IPS DF 19.7 (cell line): ENCODE data around the gene SMARCA2.

Experiments used
- DNase-seq: peaks from one replicate; pipeline ENCODE4 v3.0.0-alpha.2; 2013; ENCODE audit warnings: low read depth, low spot score

SMARCA2 gene

DNA sequence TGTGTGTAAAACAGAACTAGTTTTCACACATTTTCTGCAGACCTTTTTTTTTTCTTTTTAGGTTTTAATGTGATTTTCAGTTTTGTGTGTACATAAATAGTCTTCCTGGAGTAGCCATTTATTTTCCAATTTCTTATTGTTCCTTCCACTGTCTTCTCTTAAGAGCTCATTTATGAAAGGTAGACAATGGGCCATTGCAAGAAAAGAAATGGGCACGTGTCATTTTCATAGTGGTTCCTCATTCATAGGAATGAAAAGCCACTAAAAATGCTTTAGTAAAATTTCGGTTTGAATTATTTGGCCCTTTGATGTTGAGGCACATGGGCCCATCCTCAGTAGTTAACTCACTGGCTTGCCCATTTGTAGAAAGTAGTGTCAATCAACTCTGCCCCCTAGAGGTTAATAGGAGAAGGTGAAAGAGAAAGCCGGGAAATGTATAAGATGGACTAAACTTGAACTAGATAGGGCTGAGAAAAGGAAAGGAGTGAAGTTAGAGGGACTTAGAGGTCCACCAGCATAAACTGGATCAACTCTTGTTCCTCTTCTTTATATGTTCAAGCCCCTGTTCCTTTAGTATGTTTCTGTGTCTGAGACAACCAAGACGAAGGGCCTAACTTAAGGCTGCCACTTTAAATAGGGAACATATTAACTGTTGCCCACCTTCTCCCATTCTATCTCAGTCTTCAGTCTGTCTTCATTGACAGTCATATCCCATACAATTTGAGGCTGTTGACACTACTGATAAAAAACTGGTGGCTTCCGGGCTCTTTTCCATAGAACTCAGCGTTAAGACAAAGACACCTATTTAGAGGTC, 72.6 kb downstream of the SMARCA2 start:
- DNase-seq, result peak; percentile 20

DNA sequence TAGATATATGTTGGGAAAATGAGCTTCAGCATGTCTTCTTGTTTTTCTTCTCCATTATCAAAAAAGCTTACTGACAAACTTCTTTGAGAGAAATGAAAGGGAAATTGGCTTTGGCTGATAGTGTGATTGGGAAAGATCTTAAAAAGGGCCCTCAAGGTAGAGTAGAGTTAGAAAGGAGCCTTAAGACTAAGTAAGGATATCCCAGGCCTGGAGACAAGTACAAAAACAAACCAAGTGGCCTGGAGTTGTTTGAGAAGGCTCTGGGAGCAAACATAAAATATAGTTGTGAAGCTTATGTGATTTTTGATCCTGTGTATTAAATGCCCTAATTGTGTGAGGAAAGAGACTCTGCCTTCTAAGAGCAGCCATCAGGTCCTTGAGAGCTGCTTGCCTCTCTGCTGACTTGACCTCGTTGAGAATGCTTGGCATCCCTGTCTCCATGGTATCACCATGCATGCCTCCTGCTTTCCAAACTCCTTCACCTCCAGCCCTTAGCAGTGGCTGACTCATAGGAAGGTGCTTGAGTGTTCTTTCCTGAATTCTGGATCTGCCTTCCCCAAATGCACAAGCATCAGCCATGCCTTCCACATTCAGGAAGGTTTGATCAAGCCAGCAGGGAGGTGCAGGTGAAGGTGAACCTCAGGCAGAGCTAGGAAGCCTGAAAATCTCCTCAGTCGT, 78.9 kb downstream of the SMARCA2 start:
- peak; percentile 40 for DNase-seq

DNA sequence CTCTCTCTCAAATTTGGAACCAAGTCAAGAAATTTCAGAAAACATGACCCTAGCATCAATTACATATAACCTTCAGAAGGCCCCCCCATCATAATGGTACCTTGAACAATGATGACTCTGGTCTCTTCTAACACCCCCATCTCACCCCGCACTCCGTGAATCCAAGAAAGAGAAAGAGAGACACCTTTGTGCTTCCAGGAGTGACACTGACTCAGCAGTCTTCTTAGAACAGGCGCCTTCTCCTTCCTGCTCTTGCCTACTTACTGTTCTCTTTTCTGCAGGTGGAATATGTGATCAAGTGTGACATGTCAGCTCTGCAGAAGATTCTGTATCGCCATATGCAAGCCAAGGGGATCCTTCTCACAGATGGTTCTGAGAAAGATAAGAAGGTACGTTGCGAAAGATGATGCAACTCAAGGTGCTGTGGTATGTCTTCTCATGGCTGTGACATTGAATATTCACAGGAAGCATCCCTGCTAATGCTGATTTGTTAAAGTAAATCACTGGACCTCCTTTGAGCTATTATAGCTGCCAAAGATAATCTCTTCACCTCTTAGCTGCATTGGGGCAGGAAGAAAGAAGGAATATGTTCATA, 81.3 kb downstream of the SMARCA2 start:
- no peak for DNase-seq

- no peak for DNase-seq
Observed at GRCh38 chr9:2106666-2107065, 91.5 kb downstream of the SMARCA2 start.

- no peak for DNase-seq
Observed at GRCh38 chr9:2107906-2108451, 92.8 kb downstream of the SMARCA2 start.

- no peak for DNase-seq
Observed at GRCh38 chr9:2109069-2109650, 94.0 kb downstream of the SMARCA2 start.

GRCh38 chr9:2110036-2110435, 94.9 kb downstream of the SMARCA2 start:
- DNase-seq, result no peak

GRCh38 chr9:2116073-2116472, 100.9 kb downstream of the SMARCA2 start:
- peak; percentile 12 for DNase-seq

DNA sequence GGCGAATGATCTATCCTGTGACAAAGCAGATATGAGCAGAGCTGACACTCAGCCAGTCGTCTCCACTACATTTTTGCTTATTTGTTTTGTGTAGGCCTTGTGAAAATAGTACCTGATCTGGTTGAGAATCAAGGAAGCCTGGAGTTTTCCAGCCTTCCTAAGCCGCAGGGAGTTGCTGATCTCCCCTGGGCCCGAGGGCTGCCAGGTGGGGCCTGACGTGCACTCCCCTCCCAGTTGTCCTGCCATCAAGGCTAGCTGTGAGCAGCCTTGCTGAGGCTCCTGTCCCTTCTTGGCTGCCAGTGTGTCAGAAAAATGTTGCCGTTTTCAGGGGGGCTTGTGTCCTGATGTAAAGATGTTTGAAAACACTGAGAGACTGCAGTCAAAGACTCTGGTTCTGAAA, 102.4 kb downstream of the SMARCA2 start:
- DNase-seq, result no peak

DNA sequence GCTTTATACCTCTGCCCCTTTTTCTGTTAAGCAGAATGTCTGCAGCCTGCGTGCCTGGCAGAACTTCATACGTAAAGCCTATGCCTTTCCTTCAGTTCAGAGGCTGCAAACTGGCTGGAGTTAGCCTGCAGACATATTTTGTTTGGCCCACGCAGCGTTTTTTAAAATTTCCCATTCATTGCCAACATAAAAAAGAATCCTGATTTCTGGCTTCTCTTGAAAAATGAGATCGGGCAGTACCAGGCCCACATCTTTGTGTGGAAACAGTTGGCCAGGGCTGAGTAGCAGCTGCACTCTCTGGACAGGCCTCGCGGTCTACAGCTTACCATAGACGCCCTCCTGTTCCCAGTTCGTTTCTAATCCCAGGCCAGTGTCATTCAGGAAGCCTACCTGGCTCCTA, 104.4 kb downstream of the SMARCA2 start:
- DNase-seq, result no peak

DNA sequence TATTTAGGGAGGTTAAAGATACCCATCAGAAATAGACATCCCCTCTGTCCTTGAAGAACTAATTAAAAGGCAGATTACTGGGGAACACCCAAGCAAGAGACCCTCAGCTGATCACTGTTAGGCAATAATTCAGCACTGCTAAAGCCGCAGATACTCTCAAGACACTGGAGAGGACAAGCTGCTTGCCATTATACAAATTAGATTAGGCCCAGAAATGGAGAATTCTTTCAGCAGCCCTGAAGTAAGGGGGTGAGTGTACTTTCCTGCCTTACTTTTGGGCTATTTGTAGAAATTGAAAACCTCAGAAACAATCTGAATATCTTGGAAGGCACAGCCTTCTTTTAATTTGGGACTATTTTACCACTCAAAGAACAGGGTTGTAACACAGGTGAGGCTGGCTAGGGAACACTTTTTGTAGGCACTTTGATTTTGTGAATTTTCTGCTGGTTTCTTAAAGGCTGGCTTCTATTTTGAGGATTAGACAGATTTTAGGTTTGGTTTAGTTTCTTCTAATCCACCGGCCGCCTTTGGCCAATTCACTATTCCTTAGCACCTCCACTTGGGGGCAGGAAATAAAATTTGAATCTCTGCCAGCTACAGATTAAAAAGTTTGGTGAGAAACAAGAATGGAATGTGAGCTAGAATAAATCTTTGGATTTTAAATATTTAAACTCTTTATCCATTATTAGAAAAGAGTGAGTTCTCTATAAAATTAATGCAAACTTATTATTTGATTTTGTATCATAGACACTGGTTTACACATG, 106.0 kb downstream of the SMARCA2 start:
- no peak for DNase-seq

DNA sequence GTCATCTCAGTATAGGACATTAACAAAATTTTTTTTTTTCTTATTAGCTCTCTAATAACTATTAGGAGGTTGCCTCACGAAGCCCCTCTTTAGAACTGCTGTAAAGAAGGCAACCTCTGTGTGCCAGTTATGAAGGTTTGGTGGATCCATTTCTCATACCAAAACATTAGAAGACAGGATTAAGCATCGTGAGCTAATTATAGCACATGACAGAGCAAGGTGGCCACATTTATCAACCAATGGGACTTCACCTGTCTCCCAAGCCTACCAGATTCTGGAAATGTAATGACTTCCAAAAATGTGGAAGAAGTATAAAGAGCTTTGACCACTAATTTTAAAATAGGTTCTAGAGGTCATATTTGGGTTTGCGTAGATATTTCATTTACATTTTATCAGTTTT, 107.2 kb downstream of the SMARCA2 start:
- no peak for DNase-seq

DNA sequence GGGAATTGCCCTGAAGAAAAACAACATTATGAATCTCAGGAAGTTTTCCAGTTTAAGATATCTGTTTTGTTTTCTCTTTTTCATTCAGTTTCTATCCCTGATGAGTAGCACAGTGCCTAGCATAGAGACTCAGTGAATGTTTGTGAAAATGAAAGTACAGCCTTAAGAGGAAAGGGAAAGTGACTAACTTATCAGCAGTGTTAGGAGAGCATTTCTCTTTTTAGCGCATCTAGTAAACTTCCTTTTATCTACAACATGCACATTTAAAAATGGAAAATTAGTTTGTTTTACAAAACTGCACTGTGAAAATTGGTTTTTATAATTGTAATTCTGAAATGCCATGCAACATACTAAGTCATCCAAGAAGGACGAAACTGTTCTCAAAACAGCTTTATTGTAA, 110.8 kb downstream of the SMARCA2 start:
- DNase-seq, result no peak

DNA sequence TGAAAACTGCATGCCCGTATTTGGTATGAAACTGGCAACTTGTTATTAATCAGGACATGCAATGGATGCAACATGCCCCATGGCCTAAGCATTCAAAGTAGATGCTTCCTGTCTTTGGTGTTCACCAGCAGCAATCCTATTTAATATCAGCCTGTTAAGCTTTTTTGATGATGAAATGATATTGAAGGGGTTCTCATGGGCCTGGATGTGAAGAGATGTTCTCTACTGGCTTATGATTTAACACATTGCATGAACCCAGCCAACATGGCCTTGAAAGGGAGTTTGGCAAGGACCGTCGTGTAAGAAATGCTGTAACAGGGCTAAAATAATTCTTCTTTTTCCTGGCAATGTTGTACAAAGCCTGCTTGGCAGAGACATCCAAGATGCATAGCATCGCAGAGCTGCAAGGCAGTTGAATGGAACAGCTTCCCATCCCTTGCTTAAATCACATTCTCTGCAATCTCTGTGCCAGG, 111.2 kb downstream of the SMARCA2 start:
- no peak for DNase-seq

DNA sequence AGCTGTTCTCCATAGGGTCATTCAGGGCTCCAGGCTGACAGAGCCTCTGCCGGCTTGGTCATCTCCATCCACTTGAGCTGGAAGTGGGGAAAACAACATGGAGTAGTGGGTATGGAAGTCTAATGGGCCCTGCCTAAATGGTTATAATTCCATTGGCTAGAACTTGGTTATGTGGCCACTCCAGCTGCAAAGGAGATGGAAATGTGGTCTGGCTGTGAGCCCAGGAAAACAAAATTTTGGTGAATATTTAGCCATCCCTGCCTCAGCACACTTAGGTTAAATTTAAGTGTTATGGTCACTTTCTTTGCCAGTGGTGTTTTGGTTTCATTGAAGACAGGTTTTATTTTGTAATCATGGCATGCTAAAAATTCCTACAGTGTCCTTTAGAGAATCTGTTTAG, 112.3 kb downstream of the SMARCA2 start:
- no peak for DNase-seq

DNA sequence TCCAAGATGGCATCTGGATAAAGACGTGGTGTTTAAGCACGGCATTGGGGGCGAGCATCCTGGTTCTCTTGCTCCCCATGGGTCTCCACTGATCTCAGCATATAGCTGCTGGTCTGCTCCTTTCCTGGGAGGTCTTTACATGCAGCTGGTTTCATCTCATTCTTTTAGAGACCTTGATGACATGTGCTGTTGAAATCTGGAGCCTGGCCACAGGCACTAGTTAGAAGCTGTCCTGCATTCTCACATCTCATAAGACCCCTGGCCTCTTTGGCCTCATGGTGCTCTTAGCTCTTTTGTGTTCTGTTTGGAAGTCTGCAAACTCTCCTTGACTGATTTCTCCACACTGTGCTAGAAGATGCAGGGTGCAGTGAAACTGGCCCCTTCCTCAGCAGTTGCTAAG, 113.0 kb downstream of the SMARCA2 start:
- no peak for DNase-seq

GRCh38 chr9:2128618-2129017, 113.5 kb downstream of the SMARCA2 start:
- no peak for DNase-seq

DNA sequence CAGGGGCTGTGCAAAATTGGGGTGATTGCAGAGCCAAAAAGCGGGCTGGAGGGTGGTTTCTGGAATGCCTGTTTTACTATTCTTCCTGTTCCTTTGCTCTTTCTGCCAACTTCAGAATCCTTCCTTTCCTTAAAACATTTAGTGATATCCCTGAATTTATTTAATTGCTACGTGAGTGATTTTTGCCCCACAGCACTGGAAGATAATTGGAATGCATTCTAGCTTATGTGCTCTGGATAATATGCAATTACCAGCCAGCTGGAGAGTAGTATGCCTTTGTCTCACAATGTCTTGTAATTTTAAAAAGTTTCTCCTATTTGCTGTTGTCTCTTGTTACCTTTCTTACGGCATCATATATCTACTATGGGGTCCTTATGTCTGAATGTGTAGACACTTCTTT, 115.8 kb downstream of the SMARCA2 start:
- DNase-seq, result no peak

GRCh38 chr9:2132484-2133082, 117.4 kb downstream of the SMARCA2 start:
- DNase-seq, result no peak

DNA sequence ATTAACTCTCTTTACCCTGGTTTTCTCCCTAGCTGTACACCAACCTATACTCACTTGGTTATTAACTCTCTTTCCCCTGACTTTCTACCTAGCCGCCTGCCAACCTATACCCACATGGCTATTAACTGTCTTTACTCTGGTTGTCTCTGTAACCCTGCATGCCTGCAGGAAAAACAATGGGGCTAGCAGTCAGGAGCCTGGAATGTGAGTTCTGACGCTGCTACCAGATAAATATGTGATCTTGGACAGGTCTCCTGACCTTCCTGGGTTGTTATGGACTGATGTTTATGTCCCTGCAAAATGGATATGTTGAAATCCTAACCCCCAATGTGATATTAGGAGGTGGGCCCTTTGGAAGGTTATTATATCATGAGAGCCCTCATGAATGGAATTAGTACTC, 119.2 kb downstream of the SMARCA2 start:
- DNase-seq, result no peak

GRCh38 chr9:2138646-2139045, 123.5 kb downstream of the SMARCA2 start:
- no peak for DNase-seq
